Myocyte (in vitro differentiated cells): Measurements from ENCODE around the gene MCU. TPM values are rescaled to one million over a fixed set of nuclear protein-coding genes. Genes with fewer than 3 reads are reported as not detected.
"Not testable (repeated sequence)": the region's sequence is repeated elsewhere in the genome, so short reads cannot be mapped to it uniquely, and the experiment has no call there.

ENCODE experiments used
- DNase-seq: peaks from one replicate; pipeline ENCODE4 v3.0.0-alpha.2; 2012; ENCODE audit warnings: low read depth
- total RNA-seq: library from RNA; depleted of rRNA; stranded (reverse); fragments of >200 nt; gene quantifications from 2 replicates; pipeline ENCODE4 v1.2.3, GENCODE V29; 2014

The MCU gene
- total RNA-seq, 1 donor from 2014 or later: 160 TPM

DNA sequence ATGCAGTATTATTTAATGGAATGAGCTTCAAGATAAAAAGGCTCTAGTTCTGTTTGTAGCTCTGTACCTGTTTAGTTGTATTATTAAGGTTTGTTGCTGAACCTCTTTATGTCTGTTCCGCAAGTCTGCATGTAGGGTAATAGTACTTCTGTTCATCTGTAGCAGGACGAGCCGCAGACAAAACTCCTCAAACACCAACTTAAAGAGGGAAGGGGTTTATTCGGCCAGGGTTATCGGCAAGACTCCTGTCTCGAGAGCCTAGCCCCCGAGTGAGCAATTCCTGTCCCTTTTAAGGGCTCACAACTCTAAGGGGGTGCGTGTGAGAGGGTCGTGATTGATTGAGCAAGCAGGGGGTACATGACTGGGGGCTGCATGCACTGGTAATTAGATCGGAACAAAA is 67.0 kb downstream of the MCU start:
- not testable (repeated sequence) for DNase-seq

DNA sequence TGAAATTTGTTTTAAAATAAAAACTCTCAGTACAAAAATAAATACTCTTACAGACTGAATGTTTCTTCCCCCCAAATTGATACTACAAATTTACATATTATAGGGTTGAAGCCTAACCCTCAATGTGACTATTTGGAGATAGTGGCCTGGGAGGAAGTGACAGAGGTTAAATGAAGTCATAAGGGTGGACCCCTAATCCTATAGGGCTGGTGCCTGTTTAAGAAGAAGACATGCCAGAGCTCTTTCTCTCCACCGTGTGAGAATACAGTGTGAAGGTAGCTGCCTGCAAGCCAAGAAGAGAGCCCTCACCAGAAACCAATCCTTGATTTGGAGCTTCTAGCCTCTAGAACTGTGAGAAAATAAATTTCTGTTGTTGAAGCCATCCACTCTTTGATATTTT is 67.6 kb downstream of the MCU start:
- no peak for DNase-seq

DNA sequence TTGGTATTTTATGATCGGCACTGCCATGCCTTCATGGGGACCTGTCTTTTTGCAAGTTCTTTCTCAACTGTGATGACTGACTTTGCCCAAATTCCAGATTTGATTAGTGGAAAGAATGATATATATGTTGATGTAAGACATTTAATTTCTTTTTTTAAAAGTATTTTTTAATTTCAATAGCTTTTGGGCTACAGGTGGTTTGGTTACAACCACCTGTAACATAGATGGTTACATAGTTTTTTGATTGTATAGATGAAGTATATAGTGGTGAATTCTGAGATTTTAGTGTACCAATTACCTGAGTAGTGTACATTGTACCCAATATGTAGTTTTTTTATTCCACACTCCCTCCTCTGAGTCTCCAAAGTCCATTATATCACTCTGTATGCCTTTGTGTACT is 69.6 kb downstream of the MCU start:
- no peak for DNase-seq

DNA sequence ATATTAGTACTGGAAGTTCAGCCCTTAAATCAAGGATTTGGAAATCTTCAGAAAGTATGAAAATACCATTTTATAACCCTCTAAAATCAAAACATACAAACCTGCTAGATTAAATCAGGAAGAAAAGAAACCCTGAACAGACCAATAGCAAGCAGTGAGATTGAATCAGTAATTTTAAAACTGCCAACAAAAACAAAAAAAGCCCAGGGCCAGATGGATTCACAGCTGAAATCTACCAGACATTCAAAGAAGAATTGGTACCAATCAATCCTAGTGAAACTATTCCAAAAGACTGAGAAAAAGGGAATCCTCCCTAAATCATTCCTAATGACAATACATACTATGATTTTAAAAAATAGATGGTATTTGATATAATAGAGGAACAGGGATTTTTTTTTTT is 70.1 kb downstream of the MCU start:
- DNase-seq: no peak

DNA sequence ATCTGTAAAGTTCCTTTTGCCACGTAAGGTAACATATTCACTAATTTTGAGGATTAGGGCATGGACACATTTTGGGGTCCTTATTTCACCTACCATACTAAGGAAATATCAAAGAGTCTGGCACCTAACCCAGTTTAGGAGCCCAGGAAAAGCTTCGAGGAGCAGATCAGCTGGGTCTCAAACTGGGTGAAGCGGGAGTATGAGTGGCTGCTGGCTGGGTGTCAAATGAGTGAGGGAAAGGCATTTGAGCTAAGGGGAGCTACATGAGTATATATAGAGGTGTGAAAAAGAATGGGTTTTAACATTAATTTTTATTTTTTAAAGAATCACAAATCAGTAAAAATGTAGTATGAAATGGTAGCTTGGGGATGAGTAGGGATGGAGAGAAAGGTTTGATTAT is 71.3 kb downstream of the MCU start:
- no peak for DNase-seq

DNA sequence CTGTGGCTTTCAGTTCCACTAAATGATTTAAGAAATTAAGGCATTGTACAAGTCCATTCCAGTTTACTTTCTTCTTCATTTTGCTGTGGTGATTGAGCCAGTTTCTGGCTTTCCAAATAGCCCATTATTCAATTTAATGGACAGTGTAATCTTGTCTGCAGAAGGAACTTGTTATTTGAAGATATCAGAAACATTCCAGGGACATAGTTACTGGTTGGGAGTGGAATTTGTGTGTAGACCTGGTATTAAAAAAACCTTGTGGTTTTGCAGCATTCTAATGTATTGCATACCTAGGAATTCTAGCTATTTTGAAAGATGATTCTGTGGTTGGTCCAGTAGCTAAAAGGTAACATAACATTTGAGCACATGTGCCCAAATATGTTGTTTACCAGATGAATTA is 72.2 kb downstream of the MCU start:
- DNase-seq: peak; percentile 17

DNA sequence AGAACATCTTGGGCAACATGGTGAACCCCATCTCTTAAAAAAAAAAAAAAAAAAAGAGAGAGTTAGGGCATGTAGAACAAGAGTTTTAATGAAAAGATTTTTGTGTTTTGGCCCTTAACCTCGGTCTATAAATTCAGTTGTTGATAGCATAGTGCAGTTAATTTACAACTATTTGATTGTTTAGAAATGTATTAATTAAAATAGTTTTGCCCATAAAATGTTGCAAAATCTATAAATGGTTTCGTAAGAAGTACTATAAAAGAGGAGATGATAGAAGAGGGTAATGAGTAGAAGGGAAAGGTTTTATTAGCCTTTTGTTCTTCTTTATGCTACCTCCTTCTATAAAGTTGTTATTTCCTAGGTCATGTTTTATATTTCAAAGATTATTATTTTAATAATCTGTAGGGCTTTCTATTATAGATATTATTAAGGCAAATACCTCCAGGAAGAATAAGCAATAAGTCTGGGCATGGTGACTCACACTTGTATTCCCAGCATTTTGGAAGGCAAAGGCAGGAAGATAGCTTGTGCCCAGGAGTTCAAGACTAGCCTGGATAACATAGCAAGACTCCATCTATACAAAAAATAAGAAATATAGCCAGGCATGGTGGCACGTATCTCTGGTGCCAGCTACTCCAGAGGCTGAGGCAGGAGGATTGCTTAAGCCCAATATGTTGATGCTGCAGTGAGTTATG is 73.3 kb downstream of the MCU start:
- no peak for DNase-seq

DNA sequence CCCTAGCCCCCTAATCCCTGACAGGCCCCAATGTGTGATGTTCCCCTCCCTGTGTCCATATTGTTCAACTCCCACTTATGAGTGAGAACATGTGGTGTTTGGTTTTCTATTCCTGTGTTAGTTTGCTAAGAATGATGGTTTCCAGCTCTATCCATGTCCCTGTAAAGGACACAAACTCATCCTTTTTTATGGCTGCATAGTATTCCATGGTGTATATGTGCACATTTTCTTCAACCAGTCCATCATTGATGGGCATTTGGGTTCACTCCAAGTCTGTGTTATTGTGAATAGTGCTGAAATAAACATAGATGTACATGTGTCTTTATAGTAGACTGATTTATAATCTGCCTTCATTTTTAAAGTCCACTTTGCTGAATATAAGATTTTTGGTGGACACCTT is 79.3 kb downstream of the MCU start:
- not testable (repeated sequence) for DNase-seq

DNA sequence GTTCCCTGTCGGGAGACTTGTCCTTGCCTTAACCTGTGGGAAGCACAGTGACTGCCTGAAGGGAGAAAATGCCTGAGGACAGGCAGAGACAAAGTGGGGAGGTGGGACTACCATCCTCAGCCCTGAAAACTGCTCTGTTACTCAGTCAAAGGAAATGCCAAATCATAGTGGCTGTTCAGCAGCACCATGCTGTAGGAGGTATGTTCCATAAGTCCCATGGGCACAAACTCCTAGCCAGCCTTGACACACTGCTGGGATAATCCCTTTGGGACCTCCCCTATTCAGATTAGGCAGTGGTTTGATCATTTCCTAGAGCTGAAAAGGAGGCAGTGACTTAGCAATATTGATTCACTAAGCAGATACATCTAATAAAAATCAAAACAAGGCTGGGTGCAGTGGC is 80.1 kb downstream of the MCU start:
- DNase-seq: no peak

DNA sequence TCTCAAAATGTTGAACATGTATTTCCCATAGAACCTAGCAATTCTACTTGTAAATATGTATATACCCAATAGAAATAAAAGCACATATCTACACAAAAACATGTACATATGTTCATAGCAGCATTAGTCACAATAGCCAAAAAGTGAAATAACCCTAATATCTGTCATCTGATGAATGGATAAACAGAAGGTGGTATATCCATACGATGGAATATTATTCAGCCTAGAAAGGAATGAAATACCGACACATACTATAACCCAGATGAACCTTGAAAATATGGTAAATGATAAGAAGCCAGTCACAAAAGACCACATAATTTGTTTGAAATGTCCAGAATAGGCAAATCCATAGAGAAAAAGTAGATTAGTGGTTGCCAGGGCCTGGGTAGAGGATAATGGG is 87.9 kb downstream of the MCU start:
- DNase-seq: no peak

DNA sequence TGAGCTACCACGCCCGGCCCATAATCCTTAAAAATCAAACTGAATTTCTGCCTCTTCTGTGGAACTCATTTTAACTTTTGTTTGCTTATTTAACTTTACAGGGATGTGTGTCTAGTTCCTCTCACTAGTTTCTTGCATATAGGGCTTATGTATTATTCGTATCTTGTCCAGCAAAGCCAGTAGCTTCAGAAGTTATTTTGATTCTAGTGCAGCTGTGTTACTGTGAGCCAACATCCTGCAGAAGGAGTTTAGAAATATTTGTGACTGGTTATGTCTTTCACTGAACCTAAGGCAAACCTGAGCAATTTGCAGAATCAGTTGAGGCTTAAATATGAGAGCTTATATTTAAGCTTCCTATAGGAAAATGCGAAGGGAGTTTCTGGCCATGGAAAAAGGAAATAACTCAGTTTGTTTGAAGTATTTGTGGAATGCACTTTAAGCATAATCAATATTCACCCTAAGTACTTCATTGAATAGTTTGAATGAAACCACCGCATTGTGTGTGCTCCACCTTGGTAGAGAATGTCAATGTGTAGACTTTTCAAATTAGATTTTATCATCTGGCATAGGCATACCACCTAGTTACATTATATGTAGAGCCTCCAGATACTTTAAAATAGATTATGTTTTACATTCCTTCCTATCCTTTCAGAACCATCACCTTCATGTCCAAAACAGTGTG is 90.8 kb downstream of the MCU start:
- no peak for DNase-seq

DNA sequence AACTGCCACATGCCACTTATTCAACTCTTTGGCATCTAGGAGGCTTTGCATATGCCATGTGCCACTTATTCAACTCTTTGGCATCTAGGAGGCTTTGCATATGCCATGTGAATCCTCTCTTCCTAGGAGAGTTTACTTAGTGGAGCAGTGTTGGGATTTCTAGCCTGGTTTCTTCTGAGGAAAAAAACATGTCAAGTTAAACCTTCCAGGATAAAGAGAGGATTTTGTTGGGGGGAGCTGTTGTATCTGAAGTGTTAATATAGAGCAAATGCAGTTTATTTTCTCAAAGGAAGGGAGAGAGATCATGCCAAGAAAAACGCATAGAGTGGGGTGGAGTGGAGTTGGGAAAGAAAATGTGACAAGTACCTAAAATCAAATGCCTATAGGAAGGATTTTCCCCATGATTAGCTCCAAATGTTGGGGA is 91.5 kb downstream of the MCU start:
- DNase-seq: no peak

DNA sequence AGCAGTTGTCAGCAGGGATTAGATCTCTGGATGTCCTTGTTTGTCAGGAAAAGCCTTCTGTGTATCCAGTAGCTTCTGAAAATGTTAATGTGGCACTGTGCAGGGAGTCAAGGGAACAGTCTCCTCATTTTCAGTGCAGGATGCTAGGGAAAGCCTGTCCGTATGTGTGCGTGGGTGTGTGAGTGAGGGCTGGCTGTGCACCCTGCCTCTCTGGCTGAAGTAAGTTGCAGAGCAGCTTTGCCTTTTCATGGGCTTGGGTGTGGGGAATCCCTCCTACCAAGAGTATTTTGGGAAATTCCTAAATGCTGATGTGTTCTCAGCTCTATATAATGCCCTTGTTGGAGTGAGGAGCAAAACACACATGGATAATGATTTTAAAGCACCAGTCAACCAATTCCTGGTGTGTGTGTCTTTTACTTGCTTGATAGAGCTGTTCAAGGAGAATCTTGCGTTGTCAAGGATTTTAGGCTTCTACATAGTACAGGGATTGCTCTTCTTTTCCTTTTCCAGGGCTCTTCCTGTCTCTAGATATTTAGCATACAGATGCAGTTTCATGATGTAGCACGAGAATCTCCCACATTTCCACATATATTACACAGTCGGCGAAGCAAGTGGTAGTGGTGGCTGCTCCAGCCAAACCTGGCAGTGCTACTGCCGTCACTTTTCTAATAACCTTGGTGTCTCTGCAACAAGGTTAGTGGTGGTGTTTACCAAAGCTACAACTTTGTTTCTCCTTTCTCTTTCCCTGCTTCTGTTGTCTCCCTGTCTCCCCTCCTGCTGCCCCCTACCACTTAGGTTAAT is 92.8 kb downstream of the MCU start:
- DNase-seq: peak; percentile 88

DNA sequence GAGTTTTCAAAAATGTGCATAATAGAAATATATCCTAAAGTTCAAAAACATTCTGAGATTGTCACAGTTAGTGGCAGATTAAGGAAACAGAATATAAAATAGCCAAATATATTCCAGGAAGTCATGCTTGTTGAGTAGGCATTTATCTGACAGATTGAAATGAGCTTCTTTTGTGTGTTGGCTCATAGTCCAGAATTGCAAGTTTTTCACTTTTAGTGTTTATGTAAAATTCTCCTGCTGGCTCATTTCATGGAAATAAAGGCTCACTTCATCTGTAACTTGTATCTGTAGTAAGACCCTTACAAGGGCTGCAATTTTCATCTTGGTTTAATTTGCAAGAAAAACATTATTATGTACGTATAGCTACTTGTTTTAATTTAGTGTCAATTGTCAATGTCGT is 93.5 kb downstream of the MCU start:
- no peak for DNase-seq

DNA sequence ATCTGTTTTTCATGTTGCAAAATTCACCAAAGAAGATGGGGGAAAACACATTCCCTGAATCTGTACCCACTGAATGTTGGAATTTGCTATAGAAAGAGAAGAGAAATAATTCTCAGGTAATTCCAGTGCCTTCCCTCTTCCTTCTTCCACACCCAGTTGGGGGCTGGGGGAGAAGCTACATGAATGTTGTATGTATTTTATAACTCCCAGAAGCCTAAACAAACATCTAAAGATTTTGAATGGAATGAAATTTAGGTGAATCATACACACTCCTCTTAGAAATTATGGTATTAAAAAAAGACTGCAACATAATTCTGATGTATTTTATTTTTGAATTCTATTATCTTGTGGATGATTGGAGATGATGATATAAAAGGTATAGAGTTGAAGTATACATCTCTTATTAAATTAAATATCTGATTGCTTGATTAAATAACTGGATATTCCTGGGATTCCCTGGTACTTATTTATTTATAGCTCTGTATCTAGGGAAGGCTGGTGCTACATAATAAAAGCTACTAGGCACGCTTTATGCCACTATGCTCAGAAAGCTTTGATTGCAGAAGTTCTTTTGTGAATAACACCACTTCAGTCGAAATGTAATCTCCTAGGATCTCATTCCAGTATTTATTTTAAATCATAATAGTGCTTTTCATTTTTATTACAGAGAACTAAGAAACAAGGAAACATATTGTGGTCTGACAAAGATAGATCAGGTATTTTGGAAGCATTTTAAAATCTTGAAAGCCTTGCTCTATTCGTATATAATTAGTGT is 98.5 kb downstream of the MCU start:
- no peak for DNase-seq

DNA sequence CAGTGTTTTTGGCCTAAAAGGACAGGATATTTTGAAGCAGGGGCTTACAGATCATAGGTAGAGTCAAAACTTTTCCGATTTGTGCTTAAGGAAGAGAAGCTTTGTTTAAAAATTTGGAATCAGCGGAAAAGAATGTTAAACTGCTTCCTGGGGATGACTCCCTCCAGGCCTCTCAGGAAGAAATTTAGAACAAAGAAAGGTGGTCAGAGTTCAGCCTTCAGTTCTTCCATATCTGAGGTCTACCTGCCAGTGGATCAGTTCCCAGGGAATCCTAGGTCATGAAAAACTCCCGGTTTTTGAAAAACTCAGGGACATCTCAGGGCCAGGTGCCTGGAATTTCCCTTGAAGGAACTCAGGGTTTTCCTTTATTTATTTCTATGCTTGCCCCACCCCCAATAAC is 100.3 kb downstream of the MCU start:
- no peak for DNase-seq

DNA sequence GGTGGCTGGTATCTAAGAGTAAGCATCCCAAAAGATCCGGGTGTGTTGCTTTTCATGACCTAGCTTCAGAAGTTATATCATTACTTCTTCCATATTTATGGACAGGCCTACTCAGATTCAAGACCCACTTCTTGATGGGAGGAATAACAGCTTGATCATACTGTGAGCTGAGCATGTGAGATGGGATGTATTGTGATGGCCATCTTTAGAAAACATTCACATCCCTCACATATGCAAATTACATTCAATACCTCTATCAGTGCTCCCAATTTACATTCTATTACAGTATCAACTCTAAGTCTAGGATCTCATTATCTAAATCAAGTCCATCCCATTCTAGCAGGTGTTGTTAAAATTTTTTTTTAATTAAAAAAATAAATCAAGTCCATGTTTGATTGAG is 101.8 kb downstream of the MCU start:
- no peak for DNase-seq

DNA sequence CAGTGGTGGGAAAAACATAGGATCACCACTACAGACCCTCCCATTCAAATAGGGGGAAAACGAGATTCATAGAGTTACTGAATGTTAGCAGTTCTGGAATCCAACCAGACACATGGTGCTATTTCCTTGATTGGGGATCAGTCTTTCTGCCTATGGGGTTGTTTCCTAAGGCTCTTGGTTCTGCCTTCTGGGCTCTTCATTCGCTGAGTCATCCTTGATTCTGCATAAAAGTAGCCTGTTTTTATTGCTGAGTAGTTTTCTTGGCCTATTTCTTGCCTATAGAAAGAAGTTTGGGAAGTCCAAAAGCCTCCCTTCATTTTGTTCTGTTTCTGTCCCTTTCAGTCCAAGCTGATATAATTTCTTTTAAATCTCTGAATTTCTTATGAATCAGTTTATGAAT is 102.3 kb downstream of the MCU start:
- DNase-seq: no peak

DNA sequence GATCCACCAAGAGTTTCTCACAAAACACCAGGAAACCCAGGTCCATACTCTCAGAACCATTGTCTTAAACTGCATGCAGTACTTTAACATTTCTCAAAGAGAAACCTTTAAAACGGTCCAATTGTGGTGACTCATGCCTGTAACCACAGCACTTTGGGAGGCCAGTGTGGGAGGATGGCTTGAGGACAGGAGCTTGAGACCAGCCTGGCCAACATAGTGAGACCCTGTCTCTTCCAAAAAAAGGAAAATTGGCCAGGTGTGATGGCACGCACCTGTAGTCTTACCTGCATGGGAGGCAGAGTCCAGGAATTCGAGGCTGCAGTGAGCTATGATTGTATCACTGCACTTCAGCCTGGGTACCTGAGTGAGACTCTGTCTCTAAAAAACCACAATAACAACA is 104.1 kb downstream of the MCU start:
- no peak for DNase-seq

DNA sequence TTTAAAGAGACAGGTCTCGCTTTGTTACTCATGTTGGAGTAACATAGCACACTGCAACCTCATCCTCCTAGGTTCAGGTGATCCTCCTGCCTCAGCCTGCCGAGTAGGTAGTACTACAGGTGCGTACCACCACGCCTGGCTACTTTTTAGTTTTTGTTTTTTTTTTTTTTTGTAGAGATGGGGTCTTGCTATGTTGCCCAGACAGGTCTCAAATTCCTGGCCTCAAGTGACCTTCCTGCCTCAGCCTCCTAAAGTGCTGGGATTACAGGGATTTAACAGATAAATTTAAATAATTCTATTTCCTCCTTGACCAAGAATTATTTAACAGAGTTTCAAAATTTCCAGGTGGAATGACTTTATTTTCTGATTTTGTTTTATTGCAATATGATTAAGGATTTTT is 104.6 kb downstream of the MCU start:
- DNase-seq: no peak

DNA sequence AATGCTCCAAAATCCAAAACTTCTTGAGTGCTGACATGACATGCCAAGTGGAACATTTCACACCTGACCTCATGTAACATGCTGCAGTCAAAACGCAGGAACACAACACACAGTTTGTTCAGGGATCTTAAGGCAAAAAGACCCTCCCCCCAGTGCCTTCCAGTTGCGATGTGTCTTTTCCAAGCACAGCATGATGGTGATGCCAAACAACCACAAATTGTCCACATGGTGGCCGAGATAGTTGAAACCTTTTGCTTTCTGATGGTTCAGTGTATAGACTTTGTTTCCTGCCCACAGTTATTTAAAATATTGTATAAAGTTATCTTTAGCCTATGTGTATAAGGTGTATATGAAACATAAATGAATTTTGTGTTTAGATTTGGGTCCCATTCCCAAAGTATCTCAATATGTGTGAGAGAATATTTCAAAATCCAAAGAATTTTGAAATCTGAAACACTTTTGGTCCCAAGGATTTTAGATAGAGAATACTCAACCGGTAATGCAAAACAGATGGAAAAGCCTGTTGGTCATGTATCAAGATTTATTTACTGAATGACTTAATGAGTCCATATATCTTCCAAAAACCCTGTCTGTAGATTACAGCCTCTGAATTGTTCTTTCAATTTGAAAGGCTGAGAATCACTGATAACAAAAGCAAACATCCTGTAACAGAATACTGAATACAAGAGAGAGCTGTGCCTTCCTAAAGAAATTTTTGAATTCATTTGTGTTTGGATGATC is 108.2 kb downstream of the MCU start:
- no peak for DNase-seq
